Loucy (cell line): ENCODE data around the gene RHBG.

Experiments used
- H2AFZ ChIP-seq: fragments of 200-600 bp; sonication (generic); 2 replicates; pipeline ENCODE4 v1.6.0; 2016; ENCODE audit warnings: antibody characterized with exemption, mild to moderate bottlenecking, low read length, moderate library complexity
- H3F3A ChIP-seq: fragments of 200-600 bp; 2 replicates; pipeline ENCODE4 v1.6.0; 2016; ENCODE audit warnings: antibody characterized with exemption, low read depth, mild to moderate bottlenecking
- H3K27me3 ChIP-seq: fragments of 200-600 bp; sonication (generic); 2 replicates; pipeline ENCODE4 v1.6.1; 2014; ENCODE audit warnings: low read length, mild to moderate bottlenecking; ENCODE audit not compliant: insufficient read depth, poor library complexity, severe bottlenecking
- H3K36me3 ChIP-seq: fragments of 200-600 bp; sonication (generic); 2 replicates; pipeline ENCODE4 v1.6.1; 2016; ENCODE audit warnings: low read length; ENCODE audit not compliant: insufficient read depth
- H3K4me1 ChIP-seq: fragments of 200-600 bp; sonication (generic); 2 replicates; pipeline ENCODE4 v1.5.1; 2014; ENCODE audit warnings: low read length, mild to moderate bottlenecking; ENCODE audit not compliant: insufficient read depth, poor library complexity, severe bottlenecking
- H3K4me2 ChIP-seq: fragments of 200-600 bp; sonication (generic); 2 replicates; pipeline ENCODE4 v1.6.0; 2014; ENCODE audit warnings: antibody characterized with exemption, low read length, low read depth, mild to moderate bottlenecking; ENCODE audit not compliant: poor library complexity, severe bottlenecking
- H3K4me3 ChIP-seq: fragments of 200-600 bp; sonication (generic); 2 replicates; pipeline ENCODE4 v1.5.1; 2014; ENCODE audit warnings: low read length, mild to moderate bottlenecking, mixed read lengths; ENCODE audit not compliant: poor library complexity, severe bottlenecking
- H3K79me2 ChIP-seq: fragments of 200-600 bp; sonication (generic); 2 replicates; pipeline ENCODE4 v1.6.1; 2014; ENCODE audit warnings: low read length; ENCODE audit not compliant: insufficient read depth
- H3K9ac ChIP-seq: fragments of 200-600 bp; sonication (generic); 2 replicates; pipeline ENCODE4 v1.6.0; 2014; ENCODE audit warnings: mild to moderate bottlenecking, low read depth, low read length, moderate library complexity; ENCODE audit not compliant: poor library complexity, severe bottlenecking
- H3K9me2 ChIP-seq: fragments of 200-600 bp; sonication (generic); replicated peaks from 2 replicates; pipeline ENCODE4 v1.6.1; 2016; ENCODE audit warnings: low read depth, low read length, mixed read lengths
- H3K9me3 ChIP-seq: fragments of 200-600 bp; sonication (generic); 2 replicates; pipeline ENCODE4 v1.6.1; 2014; ENCODE audit warnings: mild to moderate bottlenecking, antibody characterized with exemption, low read length, low read depth; ENCODE audit not compliant: insufficient read depth
- H4K20me1 ChIP-seq: fragments of 200-600 bp; sonication (generic); 2 replicates; pipeline ENCODE4 v1.6.0; 2014; ENCODE audit warnings: antibody characterized with exemption, low read length, mild to moderate bottlenecking; ENCODE audit not compliant: insufficient read depth, poor library complexity, severe bottlenecking
- CTCF ChIP-seq: fragments of 200-600 bp; sonication (generic); conservative IDR thresholded peaks from 2 replicates; pipeline ENCODE4 v1.5.1; 2014; ENCODE audit warnings: mild to moderate bottlenecking, antibody characterized with exemption, low read length
- EZH2phosphoT487 ChIP-seq: fragments of 200-600 bp; IDR thresholded peaks from 2 replicates; pipeline ENCODE4 v1.6.1; 2018; ENCODE audit warnings: antibody characterized with exemption, mild to moderate bottlenecking, moderate library complexity, borderline replicate concordance

Gene RHBG

GRCh38 chr1:156418416-156419070, 49.5 kb downstream of the RHBG start:
- no peaks in the 10 kb centered on the region for H3F3A ChIP-seq
- no peak overlapping the region for H3K9ac ChIP-seq
- no peak overlapping the region for H3K4me2 ChIP-seq
- no peak overlapping the region for H2AFZ ChIP-seq
- H3K27me3 ChIP-seq = peaks cover 5% of the 10 kb centered on the region
- no peaks in the 10 kb centered on the region for H3K79me2 ChIP-seq
- no peaks in the 10 kb centered on the region for H3K4me1 ChIP-seq
- H3K4me3 ChIP-seq = no peak overlapping the region
- H3K9me2 ChIP-seq = no peaks in the 10 kb centered on the region
- H3K36me3 ChIP-seq = no peaks in the 10 kb centered on the region
- TF ChIP-seq EZH2phosphoT487 = no peak
- TF ChIP-seq CTCF = no peak
- H3K9me3 ChIP-seq = no peaks in the 10 kb centered on the region
- H4K20me1 ChIP-seq = no peaks in the 10 kb centered on the region

DNA sequence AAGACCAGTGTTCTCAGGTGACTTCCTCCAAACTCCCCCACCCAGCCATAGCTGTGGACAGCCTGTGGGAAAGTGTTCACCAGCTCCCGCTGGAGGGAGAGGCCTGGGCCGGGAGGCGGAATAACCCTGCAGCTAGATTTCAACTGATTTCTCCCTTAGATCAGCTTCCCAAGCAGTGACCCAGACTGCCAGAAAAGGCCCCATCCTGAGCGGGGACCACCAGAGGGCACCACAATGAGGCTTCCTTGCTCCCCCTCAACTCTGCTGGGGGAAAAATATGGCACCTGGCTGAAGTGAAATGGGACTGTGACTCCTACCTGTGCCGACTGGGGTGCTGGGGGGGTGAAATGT, 50.8 kb downstream of the RHBG start:
- Histone ChIP-seq H3K4me1 (no peaks in the 10 kb centered on the region), H3F3A (no peaks in the 10 kb centered on the region), H3K9ac (no peak overlapping the region), H3K27me3 (peaks cover 5% of the 10 kb centered on the region), H3K9me2 (no peaks in the 10 kb centered on the region), H3K4me3 (no peak overlapping the region), H3K9me3 (no peaks in the 10 kb centered on the region), H3K36me3 (no peaks in the 10 kb centered on the region), H3K79me2 (no peaks in the 10 kb centered on the region), H2AFZ (no peak overlapping the region), H3K4me2 (no peak overlapping the region), H4K20me1 (no peaks in the 10 kb centered on the region)
- no peak for TF ChIP-seq EZH2phosphoT487
- peak; percentile 55 for TF ChIP-seq CTCF

DNA sequence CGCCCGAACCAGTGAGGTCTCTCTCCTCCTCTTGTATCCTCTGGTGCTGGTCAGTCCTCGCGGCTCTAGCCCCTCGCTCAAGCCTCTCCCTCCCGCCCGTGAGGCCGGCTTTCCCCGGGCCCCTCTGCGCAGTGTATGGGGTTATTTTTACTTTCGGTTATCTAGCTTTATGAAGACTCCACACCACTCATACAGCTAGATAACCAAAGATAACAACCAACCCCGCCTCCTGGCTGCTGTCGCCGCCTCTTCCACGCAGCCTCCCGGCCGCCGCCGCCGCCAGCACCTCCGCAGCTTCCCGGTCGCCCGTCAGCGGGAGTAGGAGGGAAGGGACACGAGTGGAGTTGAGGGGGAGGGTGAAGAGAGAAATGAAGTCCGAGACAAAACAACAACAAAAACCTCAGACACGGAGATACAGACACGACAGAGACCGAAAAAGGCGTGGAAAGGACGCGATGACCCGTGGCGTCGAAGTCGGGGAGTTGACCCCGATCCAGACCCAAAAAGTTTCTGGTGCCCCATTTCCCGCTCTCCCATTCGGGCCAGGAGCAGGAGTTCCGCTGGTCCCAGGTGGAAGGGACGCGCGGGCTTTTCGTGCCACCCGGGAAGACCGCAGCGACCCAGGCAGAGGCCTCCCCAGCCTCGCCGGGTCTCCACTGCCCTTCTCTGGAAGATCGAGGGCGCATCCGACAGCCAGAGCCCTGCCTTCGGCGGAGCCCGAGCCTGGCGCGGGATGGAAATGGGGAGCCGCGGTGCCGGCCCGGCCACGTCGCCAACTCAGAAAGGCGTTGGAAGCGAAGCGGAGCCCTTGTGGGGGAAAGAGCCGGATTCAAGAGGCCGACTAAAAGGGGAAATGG, 51.4 kb downstream of the RHBG start:
- Histone ChIP-seq H3K9ac (no peak overlapping the region), H3K79me2 (no peaks in the 10 kb centered on the region), H3K4me2 (no peak overlapping the region), H3K9me2 (no peaks in the 10 kb centered on the region), H3K27me3 (peaks cover 5% of the 10 kb centered on the region), H3K36me3 (no peaks in the 10 kb centered on the region), H3F3A (no peaks in the 10 kb centered on the region), H3K9me3 (no peaks in the 10 kb centered on the region), H4K20me1 (no peaks in the 10 kb centered on the region), H3K4me1 (no peaks in the 10 kb centered on the region), H2AFZ (no peak overlapping the region), H3K4me3 (no peak overlapping the region)
- TF ChIP-seq CTCF = no peak; the same call in 1 of the 2 replicates
- TF ChIP-seq EZH2phosphoT487 = no peak
